HG03442 (cell line): ENCODE data around the gene RGL3.
"Not testable (repeated sequence)": the region's sequence is repeated elsewhere in the genome, so short reads cannot be mapped to it uniquely, and the experiment has no call there.

Experiments
- ATAC-seq: cut with Tn5 transposase; IDR thresholded peaks from one replicate; pipeline ENCODE4 v1.9.1; 2021; ENCODE audit warnings: mild to moderate bottlenecking, moderate library complexity; ENCODE audit not compliant: unreplicated experiment

Gene RGL3

DNA sequence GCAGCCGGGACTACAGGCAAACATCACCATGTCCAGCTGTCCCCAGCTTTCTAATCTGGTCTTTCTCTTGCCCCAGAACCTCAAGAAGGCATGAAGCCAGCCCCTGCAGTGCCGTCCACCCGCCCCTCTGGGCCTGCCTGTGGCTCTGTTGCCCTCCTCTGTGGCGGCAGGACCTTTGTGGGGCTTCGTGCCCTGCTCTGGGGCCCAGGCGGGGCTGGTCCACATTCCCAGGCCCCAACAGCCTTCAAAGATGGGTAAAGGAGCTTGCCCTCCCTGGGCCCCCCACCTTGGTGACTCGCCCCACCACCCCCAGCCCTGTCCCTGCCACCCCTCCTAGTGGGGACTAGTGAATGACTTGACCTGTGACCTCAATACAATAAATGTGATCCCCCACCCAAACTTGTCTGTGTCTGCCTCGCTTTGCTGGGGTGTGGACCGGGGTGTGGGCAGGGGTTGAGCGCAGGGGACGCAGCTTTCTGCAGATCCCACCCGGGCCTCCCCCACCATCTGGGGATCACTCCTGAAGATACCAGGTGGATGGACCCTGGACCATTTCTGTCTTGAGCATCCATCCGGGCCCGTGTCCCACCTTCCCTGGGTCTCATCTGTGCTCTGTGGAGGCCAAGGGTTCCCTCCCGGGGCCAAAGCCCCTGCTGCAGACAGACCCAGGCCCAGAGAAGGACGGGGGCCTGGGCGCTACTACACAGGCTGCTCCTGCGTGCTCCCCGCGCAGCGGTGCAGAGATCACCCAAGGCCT lies 31.6 kb upstream of the RGL3 start:
- no peak for ATAC-seq

DNA sequence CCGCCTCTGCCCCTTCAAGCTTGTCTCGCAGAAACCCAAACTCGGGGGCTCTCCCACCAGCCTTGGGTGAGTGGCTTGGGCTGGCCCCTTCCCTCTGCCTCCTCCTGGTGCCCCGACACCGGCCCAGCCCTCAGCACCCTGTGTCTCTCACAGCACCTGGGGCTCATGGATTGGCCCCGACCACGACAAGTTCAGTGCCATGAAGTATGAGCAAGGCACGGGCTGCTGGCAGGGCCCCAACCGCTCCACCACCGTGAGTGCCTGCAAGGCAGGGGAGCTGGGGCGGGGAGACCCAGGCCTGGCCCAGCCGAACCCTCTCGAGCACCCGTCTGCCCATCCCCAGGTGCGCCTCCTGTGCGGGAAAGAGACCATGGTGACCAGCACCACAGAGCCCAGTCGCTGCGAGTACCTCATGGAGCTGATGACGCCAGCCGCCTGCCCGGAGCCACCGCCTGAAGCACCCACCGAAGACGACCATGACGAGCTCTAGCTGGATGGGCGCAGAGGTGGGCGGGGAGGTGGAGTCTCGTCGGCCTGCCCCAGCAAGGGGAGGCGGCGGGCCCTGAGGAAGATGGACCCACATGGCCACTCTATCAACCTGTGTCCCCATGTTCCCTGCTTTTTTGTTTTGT lies 29.9 kb upstream of the RGL3 start:
- no peak for ATAC-seq

DNA sequence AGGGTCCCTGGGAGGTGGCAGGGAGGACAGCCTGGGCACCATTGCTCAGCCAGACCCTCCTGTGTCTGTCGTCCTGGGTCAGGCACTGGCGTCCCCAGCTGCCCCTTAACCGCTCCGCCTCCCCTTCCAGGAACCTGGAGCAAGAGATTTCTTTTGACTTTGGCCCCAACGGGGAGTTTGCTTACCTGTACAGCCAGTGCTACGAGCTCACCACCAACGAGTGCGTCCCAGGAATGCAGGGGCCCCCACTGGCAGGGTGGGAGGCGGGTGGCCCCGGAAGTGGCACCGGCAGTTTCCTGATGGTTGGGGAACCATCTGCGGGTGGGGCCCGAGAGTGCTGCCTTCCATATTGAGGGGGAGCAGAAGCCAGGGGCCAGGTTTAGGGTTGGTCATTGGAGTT lies 29.3 kb upstream of the RGL3 start:
- ATAC-seq, result no peak

DNA sequence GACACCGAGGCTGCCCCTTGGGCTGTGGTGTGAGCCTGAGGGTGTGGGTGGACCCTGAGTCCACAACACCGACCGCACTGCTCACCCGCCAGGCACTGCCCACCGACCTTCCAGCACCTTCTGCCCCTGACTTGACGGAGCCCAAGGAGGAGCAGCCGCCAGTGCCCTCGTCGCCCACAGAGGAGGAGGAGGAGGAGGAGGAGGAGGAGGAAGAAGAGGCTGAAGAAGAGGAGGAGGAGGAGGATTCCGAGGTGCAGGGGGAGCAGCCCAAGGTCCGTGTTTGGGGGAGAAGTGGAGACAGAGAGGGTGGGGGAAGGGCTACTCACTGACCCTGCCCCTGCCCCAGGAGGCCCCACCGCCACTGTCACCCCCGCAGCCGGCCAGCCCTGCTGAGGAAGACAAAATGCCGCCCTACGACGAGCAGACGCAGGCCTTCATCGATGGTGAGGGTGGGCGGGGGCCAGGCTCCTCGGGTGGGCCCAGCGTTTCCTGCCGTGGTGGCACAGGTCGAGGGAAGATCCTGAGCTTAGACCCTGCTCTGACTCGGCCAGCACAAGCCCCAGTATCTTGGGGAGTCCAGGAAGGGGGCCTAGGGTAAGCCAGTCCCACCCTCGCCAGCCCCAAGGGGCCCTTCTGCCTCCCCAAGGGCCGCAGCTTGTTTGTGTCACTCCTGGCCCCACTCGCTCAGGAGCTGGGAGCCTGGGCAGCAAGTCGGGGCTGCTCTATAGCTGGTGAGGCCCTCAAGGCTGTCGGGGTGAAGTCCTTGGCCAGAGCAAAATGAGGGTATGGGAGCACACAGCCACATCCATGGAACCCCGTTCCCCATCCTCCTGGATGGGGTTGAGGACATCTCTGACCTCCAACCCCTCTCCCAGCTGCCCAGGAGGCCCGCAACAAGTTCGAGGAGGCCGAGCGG lies 28.5 kb upstream of the RGL3 start:
- ATAC-seq, result no peak

DNA sequence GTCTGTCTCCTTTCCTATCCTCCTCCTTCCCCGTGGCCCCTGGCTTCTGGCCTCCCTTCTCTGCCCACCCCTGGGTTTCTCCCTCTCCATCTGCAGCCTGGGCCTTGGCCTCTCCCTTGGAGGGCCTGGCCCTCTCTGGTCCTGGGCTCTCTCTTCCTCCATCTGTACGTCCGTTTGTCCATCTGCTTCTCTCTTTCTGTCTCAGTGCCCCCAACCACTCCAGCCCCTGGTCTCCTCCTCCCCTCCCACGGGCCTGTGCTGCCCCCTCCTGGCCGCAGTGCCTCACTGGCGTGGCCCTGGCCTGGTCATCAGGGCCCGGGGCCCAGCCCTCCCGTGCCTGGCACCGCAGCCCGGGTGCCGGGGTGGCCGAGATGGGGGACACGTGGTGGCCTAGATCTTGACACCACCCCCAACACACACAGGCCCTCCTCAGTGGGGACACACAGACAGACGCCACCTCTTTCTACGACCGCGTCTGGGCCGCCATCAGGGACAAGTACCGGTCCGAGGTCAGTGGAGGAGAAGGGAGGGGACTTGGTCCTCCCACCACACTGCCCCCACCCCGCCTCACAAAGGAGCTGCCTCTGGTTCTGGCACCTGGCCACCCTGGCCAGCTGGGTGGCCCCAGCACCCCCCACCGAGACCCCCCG lies 27.7 kb upstream of the RGL3 start:
- no peak for ATAC-seq

DNA sequence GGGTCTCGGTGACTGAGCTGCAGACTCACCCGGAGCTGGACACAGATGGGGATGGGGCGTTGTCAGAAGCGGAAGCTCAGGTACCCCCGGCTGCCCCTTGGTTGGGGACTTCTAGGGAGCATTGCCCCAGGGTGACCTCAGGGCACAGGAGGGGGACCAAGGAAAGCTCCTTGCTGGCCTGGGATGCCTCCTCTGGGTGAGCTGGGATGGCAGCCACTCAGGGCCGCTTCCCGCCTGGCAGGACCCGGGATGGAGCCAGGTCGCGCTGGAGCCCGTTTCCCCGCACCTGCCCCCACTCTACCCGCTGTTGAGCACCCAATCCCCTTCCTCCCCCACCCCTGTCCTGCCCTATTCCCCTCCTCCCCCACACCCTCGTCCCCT lies 27.1 kb upstream of the RGL3 start:
- ATAC-seq, result no peak

DNA sequence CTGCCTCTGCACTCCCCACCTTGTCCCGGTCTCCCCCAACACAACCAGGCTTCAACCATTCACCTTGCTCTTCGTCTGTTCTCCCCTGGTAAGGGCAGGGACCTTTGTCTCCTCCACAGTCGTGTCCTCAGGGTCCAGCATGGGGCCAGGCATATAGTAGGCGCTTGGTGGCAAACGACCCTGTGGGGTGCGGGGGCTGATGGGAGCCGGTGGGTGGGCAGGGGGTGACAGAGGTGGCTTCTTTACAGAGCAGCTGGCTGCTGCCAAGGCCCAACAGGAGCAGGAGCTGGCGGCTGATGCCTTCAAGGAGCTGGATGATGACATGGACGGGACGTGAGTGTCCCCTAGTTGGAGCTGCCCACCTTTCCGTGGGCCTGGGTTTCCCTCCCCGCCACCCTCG lies 26.0 kb upstream of the RGL3 start:
- ATAC-seq, result no peak

DNA sequence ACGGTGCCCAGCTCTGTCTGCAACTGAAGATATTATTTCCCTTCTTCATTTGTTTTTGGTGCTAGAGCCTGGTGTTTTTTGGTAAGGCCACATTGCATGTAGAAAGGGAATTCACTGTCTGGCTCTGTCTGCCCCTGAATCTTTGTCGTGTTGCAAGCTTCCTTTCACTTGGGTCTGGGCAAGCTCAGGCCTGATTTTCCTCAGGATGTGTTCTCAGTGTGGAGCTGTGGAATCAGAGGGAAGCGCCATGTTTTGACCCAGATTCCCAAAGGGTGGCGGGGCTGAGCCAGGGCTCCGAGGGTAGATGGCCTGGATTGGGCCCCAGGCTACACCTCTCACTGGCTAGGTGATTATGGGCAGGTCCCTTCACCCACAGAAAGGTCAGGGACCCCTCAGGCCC lies 24.9 kb upstream of the RGL3 start:
- ATAC-seq, result no peak

DNA sequence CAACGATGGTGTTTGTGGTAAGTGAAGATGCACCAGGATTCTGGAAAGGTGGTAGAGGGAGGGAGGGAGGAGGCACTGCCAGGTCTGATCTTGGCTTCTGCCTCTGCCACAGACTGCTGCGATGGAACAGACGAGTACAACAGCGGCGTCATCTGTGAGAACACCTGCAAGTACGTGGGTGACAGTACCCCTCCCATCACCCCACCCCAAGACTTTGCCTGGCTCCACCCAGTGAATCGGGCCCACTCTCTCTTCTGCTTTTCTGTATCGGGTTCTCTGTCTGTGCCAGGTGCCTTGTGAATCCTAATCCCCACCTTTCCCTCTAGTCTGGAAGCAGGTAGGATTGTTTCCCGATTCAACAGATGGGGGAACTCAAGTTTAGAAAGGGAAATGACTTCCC lies 18.8 kb upstream of the RGL3 start:
- no peak for ATAC-seq

DNA sequence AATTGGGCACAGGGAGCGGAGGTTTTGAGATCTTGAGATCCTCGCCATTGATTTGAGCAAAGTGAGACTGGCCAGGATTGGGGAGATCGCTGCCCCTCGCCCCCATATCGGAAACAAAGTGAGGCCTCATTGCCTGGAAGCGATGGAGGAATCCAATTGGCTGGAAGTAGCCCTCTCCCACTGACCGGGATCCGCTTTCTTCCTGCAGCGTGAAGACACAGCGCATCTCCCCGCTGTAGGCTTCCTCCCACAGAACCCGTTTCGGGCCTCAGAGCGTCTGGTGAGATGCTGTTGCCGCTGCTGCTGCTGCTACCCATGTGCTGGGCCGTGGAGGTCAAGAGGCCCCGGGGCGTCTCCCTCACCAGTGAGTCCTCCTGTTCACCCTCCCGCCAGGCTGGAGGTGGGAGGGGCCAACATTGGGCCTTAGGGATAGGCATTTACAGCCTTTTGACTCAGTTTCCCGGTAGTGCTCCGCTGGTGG lies 16.8 kb upstream of the RGL3 start:
- no peak for ATAC-seq

DNA sequence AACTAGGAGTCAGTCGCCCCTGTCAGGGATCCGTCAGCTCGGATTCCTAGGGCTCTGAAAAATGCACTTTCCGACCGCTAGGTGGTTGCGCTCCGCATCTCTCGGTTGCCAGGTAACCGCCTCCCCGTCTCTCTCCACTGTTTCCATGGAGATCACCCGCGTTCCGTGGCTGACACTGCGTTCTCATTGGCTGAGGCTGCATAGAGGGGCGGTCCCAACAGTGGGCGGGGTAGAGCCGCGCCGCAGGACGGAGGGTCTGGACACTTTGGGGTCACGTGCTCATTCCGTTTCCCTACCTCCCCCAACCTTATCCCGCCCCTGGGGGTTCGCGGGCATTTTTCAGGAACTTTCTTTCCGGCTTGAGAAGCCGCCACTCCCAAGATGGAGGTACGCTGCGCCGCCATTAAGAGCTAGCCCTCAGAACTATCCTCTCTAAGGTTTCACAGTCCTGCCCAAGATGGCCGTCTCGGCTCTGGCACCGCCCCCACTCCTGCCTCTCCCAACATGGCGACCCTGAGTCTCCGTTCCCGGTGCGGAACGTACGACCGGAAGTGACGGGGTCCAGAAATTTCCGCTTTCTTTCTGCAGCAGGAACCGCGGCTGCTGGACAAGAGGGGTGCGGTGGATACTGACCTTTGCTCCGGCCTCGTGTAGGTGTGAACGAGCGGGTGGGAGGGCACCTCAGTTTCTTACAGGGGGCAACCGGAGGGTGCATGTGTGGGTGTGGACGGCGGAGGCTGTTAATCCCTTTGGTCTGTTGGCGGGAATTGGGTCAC lies 16.1 kb upstream of the RGL3 start, which contains the start of the genes ODAD3 and PRKCSH:
TSS of gene ODAD3 (minus strand) at position 65 of the 776 bp plus-strand sequence. CDS start 105 bp downstream, outside the sequence.
TSS of gene PRKCSH (plus strand) at position 579 of the 776 bp plus-strand sequence. CDS start 483 bp downstream, outside the sequence.
- peak; percentile 86 for ATAC-seq

DNA sequence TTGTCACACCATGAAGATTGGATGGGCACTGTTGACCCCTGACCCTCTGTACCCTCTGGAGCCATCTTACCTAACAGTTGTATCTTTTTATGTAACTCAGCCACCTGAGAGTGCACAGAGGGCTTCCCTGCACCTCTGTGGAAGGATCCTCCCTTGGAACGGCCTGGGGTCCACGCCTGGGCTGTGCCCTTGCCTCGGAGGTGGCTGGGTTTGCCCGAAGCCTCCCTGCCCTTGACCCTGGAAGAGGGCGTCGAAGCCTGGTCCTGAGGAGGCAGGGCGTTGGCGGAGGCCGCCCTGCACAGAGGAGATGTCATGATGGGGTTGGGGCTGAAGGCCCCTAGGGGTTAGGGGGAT lies 15.6 kb upstream of the RGL3 start:
- ATAC-seq, result peak; percentile 13

DNA sequence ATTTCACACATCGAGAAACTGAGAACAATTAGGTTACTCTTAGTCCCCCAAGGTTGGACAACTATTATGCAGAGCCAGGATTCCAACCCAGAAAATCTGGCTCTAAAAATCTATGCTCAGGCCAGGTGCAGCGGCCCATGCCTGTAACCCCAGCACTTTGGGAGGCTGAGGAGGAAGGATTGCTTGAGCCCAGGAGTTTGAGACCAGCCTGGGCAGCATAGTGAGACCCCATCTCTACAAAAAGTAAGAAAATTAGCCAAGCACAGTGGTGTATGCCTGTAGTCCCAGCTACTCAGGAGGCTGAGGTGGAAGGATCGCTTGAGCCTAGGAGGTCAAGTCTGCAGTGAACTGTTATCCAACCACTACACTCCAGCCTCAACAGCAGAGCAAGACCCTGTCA lies 14.4 kb upstream of the RGL3 start:
- ATAC-seq, result not testable (repeated sequence)

DNA sequence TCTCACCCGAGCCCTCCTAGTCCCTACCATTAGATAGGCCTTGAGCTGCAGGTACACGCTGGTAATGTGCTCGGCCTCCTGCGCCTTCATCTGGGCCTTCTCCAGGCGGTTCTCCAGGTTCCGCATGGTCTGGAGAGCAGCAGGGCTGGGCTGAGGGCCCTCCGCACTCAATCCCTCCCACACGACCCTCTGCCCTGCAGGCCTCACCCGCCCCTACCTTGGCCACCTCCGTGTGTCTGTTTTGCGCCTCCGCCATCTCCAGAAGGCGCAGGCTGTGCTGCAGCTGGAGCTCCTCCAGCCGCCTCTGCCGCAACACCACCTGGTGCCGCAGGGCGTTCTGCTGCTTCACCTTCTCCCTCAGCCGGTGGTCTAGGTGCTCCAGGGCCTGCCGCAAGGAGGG lies 7.5 kb upstream of the RGL3 start:
- no peak for ATAC-seq

DNA sequence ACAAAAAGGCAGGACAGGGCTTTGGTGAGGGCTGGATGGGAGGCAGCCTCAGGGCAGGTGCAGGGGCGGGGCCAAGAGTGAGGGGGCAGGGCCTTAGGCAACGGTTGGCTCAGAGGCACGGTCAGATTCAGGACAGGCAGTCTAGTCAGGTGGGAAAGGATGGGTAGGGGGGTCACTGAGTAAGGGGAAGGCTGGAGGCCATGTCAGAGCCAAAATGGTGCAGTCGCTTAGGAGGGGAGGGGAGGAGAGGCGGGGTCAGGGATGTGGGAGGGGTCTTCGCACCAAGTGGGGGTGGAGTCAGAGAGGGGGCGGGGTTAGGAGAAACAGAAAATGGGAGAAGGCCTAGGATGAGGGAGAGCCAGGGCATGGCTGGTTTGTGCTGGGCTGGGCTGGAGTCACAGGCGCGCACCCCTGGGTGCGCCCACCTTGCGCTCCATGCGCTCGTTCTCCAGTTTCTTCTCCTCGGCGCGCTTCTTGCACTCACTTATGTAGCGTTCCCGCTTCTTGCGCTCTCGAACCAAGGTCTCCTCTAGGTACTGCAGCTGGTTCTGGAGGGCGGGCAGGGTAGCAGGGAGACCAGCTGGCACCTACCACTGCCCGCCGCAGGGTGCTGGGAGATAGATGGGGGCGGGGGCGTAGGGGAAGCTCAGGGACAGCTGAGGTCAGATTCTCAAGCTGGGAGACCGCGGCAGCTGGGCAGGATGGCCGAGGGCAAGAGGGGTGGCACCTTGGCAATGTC lies 6.8 kb upstream of the RGL3 start:
- no peak for ATAC-seq

DNA sequence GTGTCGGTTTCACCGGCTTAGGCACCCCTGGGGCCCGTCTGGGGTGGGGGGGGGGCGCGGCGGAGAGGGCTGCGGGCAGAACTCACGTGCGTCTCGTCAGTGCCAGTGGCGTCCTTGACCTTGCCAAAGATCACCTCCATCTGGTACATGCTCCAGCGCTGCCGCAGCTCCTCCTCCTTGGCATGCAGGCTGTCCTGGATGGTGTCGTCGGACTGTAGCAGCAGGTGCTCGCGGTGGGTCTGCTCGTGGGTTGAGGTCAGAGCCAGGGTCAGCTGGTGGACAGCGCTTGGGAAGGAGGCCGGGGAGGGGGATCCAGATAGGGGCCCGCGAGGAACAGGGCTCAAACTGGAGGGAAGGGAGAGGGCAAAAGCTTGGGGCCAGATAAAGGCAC lies 4.7 kb upstream of the RGL3 start:
- no peak for ATAC-seq

DNA sequence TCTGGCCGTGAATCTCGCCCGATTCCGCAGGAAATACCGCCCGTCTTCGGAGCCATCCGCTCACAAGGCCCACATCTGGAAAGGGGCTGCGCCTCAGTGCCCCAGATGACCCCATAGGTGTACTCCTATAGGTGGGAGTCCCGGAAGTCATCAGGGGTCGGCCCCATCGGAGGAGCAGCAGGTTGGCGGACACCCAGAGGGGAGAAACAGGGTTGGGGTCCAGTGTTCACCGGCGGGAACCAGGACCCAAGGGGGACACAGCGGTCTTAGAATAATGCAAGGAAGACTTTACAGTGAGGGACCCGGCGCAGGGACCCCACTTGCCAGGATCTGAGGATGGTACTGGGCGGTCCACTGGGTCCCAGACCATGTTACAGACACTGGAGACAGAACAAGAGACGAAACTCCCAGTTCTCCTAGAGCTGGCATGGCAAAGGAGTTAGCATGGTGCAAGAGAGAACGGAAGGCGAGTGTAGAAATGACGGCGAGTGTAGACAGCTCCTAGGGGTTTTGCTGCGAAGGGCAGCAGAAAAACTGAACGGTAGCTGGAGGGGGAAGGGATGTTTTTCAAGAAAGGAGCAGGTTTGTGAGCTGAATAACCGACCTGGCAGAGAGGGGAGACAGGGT lies 4.2 kb upstream of the RGL3 start:
- no peak for ATAC-seq

DNA sequence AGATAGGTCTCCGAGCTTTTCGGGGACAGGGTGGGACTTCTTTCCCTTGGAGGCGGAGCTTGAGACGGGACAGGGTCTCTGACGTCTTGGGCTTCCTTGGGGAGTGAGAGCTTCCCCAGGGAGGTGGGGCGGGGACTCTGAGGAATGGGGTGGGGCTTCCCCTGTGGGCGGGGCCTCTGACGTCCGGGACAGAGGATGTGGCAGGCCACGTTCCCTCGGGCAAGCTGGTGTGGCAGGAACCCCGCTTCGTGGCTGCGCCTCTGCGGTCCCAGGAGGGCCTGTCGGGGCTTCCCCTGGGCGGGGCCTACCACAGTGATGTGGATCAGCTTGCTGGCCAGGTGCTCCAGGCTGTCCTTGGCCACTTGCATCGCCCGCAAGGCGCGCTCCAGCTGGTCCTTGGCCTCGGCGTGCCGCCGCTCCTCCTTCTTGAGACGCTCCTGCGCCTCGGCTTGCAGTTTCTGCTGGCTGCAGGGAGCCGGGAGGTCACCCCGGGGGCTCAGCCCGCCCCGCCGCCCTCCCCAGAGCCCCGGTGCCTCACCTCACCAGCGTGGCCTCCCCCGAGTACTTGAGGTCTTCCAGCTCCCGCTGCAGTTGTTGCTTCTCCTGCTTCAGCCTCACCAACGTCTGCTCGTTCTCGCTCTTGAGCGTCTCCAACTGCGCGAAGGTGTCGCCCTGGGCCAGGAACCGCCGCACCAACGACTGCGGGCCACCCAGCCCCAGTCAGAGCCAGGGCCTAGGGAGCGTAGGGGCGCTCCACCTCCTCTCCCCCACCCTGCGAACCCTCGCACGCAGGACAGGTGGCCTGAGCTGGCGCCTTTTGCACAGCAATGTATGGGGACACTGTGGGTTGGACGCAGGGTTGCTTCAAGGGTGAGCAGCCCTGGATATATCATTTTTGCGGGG lies 3.3 kb upstream of the RGL3 start:
- ATAC-seq, result no peak
